Measurements from ENCODE around the gene MFN2. TPM values are rescaled to one million over a fixed set of nuclear protein-coding genes. Genes with fewer than 3 reads are reported as not detected.

MFN2 gene
- total RNA-seq, 1 experiment from 2014 or later, result 104 TPM

DNA sequence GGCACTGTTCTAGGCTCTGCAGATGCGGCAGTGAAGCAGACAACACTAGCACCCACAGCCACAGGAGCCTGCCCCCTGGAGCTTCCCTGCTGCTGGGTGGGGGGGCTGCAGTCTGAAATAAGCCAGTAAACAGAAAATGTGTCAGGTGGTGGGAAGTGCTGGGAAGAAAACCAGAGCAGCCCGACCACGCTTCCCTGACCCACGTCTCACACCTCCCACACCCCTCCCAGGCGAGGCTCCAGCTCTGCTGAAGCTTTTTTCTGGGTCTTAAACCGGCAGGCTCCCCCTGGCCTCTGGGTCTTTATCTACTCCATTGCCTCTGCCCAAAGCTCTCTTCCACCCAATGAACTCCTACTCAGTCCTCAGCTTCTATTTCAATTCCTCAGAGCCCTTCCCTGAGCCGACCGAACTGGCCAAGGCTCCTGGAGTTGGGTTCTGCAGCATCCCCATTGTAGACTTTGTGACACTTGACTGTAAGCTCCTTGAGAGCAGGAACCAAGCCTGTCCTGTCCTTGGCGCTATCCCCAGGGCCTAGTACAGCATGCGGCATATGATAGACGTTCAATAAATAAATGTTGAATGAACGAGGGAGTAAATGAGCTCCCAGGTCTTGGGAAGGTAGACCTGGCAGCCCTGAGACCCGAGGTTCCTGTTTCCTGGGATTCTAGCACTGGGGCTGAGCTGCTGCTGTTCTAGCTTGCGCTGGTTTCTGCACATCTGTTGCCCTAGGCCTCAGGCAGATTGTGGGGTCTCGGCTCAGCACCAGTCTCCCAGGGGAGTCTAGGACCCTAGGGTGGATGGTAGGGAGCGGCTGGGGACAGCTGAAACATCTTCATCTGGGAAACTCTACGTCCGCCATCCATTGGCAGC, 57.5 kb downstream of the MFN2 start:
- H3K4me1 ChIP-seq (ENCODE audit: control insufficient read depth, insufficient read depth, low read length), result peaks cover 26% of the 10 kb centered on the region
- BruUV-seq (replicated peaks), result no TSS peak
- ChIA-PET POLR2A (interaction anchor here (0.6 kb wide), 1 partner anchor 30 kb away, joined by 6 read pairs; no protein-coding TSS in a partner anchor), CTCF (interaction anchor here (0.6 kb wide), 1 partner anchor 13 kb away, joined by 3 read pairs; no protein-coding TSS in a partner anchor)
- DNase-seq (ENCODE audit: low read depth, low spot score) (no peak), ATAC-seq (no peak)
- intact Hi-C loops (cut with micrococcal nuclease; ENCODE audit: unreplicated experiment), result no loop called here
- H3K36me3 ChIP-seq (ENCODE audit: control insufficient read depth, insufficient read depth, low read length), result no peaks in the 10 kb centered on the region
- no peak overlapping the region for H3K4me3 ChIP-seq (ENCODE audit: low read depth in 2 of 2, low read length in 2 of 2)
- H3K27ac ChIP-seq (ENCODE audit: low read length), result no peak overlapping the region
- TF ChIP-seq SIN3A (IDR thresholded peaks at IDR 0.05; ENCODE audit: borderline replicate concordance, insufficient read depth, low read depth, low read length) (no peak), REST (IDR thresholded peaks at IDR 0.05; ENCODE audit: insufficient read depth in 1 of 2, low read depth in 2 of 2, low read length in 1 of 2) (no peak), POLR2AphosphoS5 (IDR thresholded peaks at IDR 0.05; ENCODE audit: low read depth, low read length) (no peak), TCF7L2 (IDR thresholded peaks at IDR 0.05; ENCODE audit: low read depth, low read length) (no peak)
- TF ChIP-seq, protein P1, sequence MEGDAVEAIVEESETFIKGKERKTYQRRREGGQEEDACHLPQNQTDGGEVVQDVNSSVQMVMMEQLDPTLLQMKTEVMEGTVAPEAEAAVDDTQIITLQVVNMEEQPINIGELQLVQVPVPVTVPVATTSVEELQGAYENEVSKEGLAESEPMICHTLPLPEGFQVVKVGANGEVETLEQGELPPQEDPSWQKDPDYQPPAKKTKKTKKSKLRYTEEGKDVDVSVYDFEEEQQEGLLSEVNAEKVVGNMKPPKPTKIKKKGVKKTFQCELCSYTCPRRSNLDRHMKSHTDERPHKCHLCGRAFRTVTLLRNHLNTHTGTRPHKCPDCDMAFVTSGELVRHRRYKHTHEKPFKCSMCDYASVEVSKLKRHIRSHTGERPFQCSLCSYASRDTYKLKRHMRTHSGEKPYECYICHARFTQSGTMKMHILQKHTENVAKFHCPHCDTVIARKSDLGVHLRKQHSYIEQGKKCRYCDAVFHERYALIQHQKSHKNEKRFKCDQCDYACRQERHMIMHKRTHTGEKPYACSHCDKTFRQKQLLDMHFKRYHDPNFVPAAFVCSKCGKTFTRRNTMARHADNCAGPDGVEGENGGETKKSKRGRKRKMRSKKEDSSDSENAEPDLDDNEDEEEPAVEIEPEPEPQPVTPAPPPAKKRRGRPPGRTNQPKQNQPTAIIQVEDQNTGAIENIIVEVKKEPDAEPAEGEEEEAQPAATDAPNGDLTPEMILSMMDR (IDR thresholded peaks at IDR 0.05), result no peak
- in situ Hi-C loops (cut with HindIII; ENCODE audit: low pct_unique_long_range_greater_than_20kb, low sequenced_read_pairs), result no loop called here
- no peaks in the 10 kb centered on the region for H3K27me3 ChIP-seq (ENCODE audit: control insufficient read depth, insufficient read depth, low read length)
- H3K9me3 ChIP-seq (ENCODE audit: control insufficient read depth, insufficient read depth, low read depth, low read length), result no peaks in the 10 kb centered on the region

DNA sequence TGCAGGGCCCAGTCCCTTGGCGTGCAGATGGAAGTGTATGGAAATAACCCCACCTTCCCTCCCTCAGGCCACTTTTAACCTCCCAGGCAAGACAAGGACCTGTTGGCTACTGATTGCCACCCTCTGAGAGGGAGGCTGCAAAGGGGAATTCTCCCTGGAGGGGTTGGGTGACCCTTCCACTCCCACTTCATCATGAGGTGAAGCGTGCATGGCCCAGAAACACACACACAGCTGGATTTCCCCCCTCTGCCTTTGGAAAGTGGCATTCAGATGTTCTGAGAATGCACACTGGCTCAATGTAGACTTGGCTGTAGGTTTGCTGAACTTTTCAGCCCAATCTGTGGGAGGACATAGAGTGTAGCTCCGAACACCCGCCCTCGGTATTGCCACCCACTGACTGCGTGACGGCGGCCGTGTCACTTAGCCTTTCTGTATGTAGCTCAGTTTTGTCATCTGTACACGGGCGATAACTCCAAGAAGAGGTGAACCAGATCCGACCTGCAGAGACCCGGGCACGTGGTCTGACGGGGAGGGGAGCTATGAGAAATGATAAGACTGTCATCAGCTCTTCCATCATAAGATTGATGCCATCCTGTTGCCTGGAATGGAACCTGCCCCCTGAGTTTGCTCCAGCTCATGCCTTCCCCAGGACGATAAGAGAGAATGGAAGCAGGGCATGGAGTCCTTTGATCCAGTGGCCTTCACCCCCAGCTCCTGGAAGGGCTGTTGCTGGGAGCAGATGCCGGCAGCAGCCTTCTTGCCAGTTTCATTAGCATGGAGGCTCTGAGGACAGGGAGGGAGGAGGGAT, 58.3 kb downstream of the MFN2 start:
- no peak for TF ChIP-seq REST (IDR thresholded peaks at IDR 0.05; ENCODE audit: insufficient read depth in 1 of 2, low read depth in 2 of 2, low read length in 1 of 2)
- TF ChIP-seq TCF7L2 (IDR thresholded peaks at IDR 0.05; ENCODE audit: low read depth, low read length), result no peak
- no peak for TF ChIP-seq POLR2AphosphoS5 (IDR thresholded peaks at IDR 0.05; ENCODE audit: low read depth, low read length)
- ChIA-PET POLR2A (interaction anchor here (0.6 kb wide), 2 partner anchors 8 to 29 kb away, joined by 4 to 6 read pairs; no protein-coding TSS in a partner anchor), CTCF (interaction anchor here (0.6 kb wide), 2 partner anchors 12 to 85 kb away, joined by 3 to 4 read pairs; no protein-coding TSS in a partner anchor)
- Histone ChIP-seq H3K27me3 (ENCODE audit: control insufficient read depth, insufficient read depth, low read length) (no peaks in the 10 kb centered on the region), H3K9me3 (ENCODE audit: control insufficient read depth, insufficient read depth, low read depth, low read length) (no peaks in the 10 kb centered on the region), H3K27ac (ENCODE audit: low read length) (no peak overlapping the region), H3K4me3 (ENCODE audit: low read depth in 2 of 2, low read length in 2 of 2) (no peak overlapping the region), H3K4me1 (ENCODE audit: control insufficient read depth, insufficient read depth, low read length) (peaks cover 26% of the 10 kb centered on the region), H3K36me3 (ENCODE audit: control insufficient read depth, insufficient read depth, low read length) (no peaks in the 10 kb centered on the region)
- intact Hi-C loops (cut with micrococcal nuclease; ENCODE audit: unreplicated experiment) (no loop called here), in situ Hi-C loops (cut with HindIII; ENCODE audit: low pct_unique_long_range_greater_than_20kb, low sequenced_read_pairs) (no loop called here)
- no TSS peak for BruUV-seq (replicated peaks)
- ATAC-seq (no peak), DNase-seq (ENCODE audit: low read depth, low spot score) (no peak)
